ENCODE measurements around the gene FERMT2.

DNA sequence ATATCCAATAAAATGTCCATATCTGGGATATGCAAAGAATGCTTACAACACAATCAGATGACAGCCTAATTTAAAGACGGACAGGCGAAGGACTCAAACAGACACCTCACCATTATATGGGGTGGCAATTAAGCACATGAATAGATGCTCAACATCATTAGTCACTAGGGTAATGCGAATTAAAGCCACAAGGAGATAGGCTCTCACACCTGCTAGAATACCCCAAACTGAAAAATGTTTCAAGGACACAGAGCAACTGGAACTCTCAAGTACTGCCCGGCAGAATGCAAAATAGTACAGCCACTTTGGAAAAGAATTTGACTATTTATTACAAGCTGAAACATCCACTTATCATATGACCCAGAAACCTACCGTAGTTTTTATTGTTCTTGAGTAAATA is 42.9 kb downstream of the FERMT2 start:
- TF ChIP-seq, protein P1, sequence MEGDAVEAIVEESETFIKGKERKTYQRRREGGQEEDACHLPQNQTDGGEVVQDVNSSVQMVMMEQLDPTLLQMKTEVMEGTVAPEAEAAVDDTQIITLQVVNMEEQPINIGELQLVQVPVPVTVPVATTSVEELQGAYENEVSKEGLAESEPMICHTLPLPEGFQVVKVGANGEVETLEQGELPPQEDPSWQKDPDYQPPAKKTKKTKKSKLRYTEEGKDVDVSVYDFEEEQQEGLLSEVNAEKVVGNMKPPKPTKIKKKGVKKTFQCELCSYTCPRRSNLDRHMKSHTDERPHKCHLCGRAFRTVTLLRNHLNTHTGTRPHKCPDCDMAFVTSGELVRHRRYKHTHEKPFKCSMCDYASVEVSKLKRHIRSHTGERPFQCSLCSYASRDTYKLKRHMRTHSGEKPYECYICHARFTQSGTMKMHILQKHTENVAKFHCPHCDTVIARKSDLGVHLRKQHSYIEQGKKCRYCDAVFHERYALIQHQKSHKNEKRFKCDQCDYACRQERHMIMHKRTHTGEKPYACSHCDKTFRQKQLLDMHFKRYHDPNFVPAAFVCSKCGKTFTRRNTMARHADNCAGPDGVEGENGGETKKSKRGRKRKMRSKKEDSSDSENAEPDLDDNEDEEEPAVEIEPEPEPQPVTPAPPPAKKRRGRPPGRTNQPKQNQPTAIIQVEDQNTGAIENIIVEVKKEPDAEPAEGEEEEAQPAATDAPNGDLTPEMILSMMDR (IDR thresholded peaks at IDR 0.05) = no peak
- TF ChIP-seq POLR2A (IDR thresholded peaks at IDR 0.05) (no peak), EP300 (IDR thresholded peaks at IDR 0.05) (no peak), POLR2AphosphoS5 (IDR thresholded peaks at IDR 0.05) (no peak)
